Activated CD4-positive, alpha-beta T cell treated with anti-CD3 and anti-CD28 coated beads, Interleukin-2, amount 10 ng/mL, durations not matched to agents 7 days and 5 days (primary cell): ENCODE measurements around the gene ZSWIM9. TPM values are rescaled to one million over a fixed set of nuclear protein-coding genes. Genes with fewer than 3 reads are reported as not detected.
A peak's percentile ranks its signal among the peaks of the same experiment; 100 is the strongest.
"Not testable (repeated sequence)": the region's sequence is repeated elsewhere in the genome, so short reads cannot be mapped to it uniquely, and the experiment has no call there.

Experiments
- CTCF ChIA-PET: fragments of 350-600 bp; sonication (Branson Sonifier 250); formaldehyde crosslinking; loops from one replicate; lab custom pipeline; 2021; ENCODE audit warnings: antibody characterized with exemption; lab: Charles Lee
- POLR2A ChIA-PET: fragments of 350-600 bp; sonication (Branson Sonifier 250); formaldehyde crosslinking; loops from one replicate; lab custom pipeline; 2021; ENCODE audit warnings: antibody characterized with exemption; lab: Charles Lee
- DNase-seq: peaks from one replicate; pipeline ENCODE4 v3.0.0-alpha.2; 2020
- H3K27ac Mint-ChIP-seq: one replicate; pipeline ENCODE4 v1.8.0; 2021; ENCODE audit warnings: mild to moderate bottlenecking, moderate library complexity, mixed read lengths
- H3K27me3 Mint-ChIP-seq: one replicate; pipeline ENCODE4 v1.8.0; 2021; ENCODE audit warnings: mixed read lengths
- H3K36me3 Mint-ChIP-seq: one replicate; pipeline ENCODE4 v1.8.0; 2021; ENCODE audit warnings: low read depth, mixed read lengths
- H3K4me1 Mint-ChIP-seq: one replicate; pipeline ENCODE4 v1.8.0; 2021; ENCODE audit warnings: mixed read lengths
- H3K4me3 Mint-ChIP-seq: one replicate; pipeline ENCODE4 v1.8.0; 2021; ENCODE audit warnings: mild to moderate bottlenecking, moderate library complexity, mixed read lengths
- H3K9me3 Mint-ChIP-seq: one replicate; pipeline ENCODE4 v1.8.0; 2021; ENCODE audit warnings: mixed read lengths
- total RNA-seq, 2 experiments: library from RNA; stranded (reverse); gene quantifications; one replicate each; pipeline ENCODE4 v1.2.3, GENCODE V29; 2021

ZSWIM9 gene
- total RNA-seq, 2 experiments from 2014 or later: 6.9 to 9.3 TPM

DNA sequence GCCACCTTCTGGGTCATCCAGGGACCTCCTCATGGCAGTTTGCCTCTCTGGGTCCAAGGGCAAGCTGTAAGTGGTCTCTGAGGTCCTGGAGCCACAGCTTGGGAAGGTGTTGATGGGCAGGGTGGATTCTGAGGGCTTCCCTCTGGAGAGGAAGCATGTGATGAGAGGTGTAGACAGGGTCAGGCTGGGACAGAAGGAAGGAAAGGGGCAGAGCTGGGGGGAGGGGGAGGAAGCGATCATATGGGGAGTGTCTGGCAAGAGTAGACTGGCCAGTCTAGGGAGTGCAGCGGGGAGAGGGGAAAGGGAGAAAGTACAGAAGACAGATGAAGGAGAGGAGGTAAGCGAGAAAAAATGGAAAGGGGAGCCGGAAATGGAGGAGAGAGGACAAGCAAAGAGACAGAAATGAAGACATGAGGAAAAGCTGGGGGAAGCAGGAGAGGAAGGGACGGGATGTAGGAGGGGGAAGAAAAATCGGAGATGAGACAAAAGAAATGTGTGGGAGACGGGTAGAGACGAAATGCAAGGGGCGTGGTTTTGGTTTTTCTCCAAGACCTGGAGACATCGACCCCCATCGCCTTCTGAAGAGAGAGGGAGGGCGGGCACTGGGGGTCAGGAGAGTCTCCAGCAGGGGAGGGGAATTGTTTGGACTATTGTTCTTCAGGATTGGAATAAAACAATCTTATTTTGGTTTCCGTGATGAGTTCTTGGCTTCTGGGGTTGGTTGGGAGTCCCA, 26.6 kb downstream of the ZSWIM9 start:
- no peaks in the 10 kb centered on the region for H3K27me3 Mint-ChIP-seq
- peaks cover 4% of the 10 kb centered on the region for H3K4me1 Mint-ChIP-seq
- no peaks in the 10 kb centered on the region for H3K36me3 Mint-ChIP-seq
- no peak for DNase-seq
- no peak overlapping the region for H3K4me3 Mint-ChIP-seq
- ChIA-PET CTCF (no interaction called here), POLR2A (no interaction called here)
- H3K27ac Mint-ChIP-seq: no peak overlapping the region
- no peaks in the 10 kb centered on the region for H3K9me3 Mint-ChIP-seq

DNA sequence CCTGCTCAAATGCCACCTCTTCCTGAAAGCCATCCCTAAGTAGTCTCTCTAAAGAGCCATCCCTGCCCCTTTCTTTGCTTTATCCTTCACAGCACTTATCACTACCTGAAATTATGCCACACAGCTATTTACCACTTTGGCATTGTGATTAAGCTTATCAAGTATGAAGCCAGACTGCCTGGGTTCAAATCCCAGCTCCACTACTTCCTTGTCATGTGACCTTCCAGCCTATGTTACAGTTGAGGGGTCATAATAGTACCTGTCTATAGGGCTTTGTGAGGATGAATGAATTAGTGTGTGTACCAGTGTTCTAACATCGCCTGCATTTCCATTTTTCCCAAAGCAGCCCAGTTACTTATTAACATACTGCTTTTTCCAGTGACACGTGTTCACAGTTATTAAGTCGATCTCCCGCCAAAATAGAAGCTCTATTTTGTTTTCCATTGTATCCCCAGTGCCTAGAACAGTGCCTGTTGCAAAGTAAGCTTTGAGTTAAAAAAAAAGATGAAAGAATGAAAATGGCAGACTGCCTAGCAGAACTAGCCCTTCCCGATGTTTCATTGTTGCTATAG, 32.8 kb downstream of the ZSWIM9 start:
- H3K9me3 Mint-ChIP-seq: no peaks in the 10 kb centered on the region
- peak overlapping the region; percentile 51 for H3K27ac Mint-ChIP-seq
- peaks cover 28% of the 10 kb centered on the region for H3K4me1 Mint-ChIP-seq
- ChIA-PET CTCF (interaction anchor here (0.7 to 3.1 kb wide), 13 partner anchors 9 to 131 kb away, joined by 3 to 14 read pairs (median 4); partner anchors contain the start of gene ZSWIM9), POLR2A (interaction anchor here (0.6 to 1.5 kb wide), 5 partner anchors 33 to 643 kb away, joined by 3 to 9 read pairs (median 6); partner anchors contain the start of genes CARD8, LIG1 and ZSWIM9)
- no peak for DNase-seq
- H3K36me3 Mint-ChIP-seq: peaks cover 16% of the 10 kb centered on the region
- H3K27me3 Mint-ChIP-seq: no peaks in the 10 kb centered on the region
- no peak overlapping the region for H3K4me3 Mint-ChIP-seq

- H3K27ac Mint-ChIP-seq: no peak overlapping the region
- H3K4me1 Mint-ChIP-seq: peaks cover 29% of the 10 kb centered on the region
- H3K36me3 Mint-ChIP-seq: peaks cover 18% of the 10 kb centered on the region
- DNase-seq: peak; percentile 95
- ChIA-PET CTCF (interaction anchor here (0.7 to 3.1 kb wide), 12 partner anchors 8 to 130 kb away, joined by 3 to 14 read pairs (median 4); partner anchors contain the start of gene ZSWIM9), POLR2A (interaction anchor here (0.6 to 1.5 kb wide), 5 partner anchors 34 to 643 kb away, joined by 3 to 9 read pairs (median 6); partner anchors contain the start of genes CARD8, LIG1 and ZSWIM9)
- no peaks in the 10 kb centered on the region for H3K9me3 Mint-ChIP-seq
- no peaks in the 10 kb centered on the region for H3K27me3 Mint-ChIP-seq
- H3K4me3 Mint-ChIP-seq: no peak overlapping the region
Measured at GRCh38 chr19:48203794-48204628, 33.5 kb downstream of the ZSWIM9 start.

- Mint-ChIP-seq H3K36me3 (peaks cover 36% of the 10 kb centered on the region), H3K27me3 (no peaks in the 10 kb centered on the region), H3K4me3 (no peak overlapping the region), H3K27ac (peak overlapping the region; percentile 58), H3K4me1 (peaks cover 35% of the 10 kb centered on the region), H3K9me3 (no peaks in the 10 kb centered on the region)
- ChIA-PET POLR2A (no interaction called here), CTCF (interaction anchor here (1.1 to 1.7 kb wide), 2 partner anchors 12 to 53 kb away, joined by 4 to 6 read pairs; no protein-coding TSS in a partner anchor)
- no peak for DNase-seq
Measured at GRCh38 chr19:48206397-48207093, 36.1 kb downstream of the ZSWIM9 start.

- no peak for DNase-seq
- peaks cover 54% of the 10 kb centered on the region for H3K36me3 Mint-ChIP-seq
- no peaks in the 10 kb centered on the region for H3K27me3 Mint-ChIP-seq
- ChIA-PET POLR2A (no interaction called here), CTCF (no interaction called here)
- peaks cover 33% of the 10 kb centered on the region for H3K4me1 Mint-ChIP-seq
- no peak overlapping the region for H3K4me3 Mint-ChIP-seq
- no peaks in the 10 kb centered on the region for H3K9me3 Mint-ChIP-seq
- H3K27ac Mint-ChIP-seq: no peak overlapping the region
Measured at GRCh38 chr19:48210005-48210404, 39.5 kb downstream of the ZSWIM9 start.

- peaks cover 70% of the 10 kb centered on the region for H3K36me3 Mint-ChIP-seq
- H3K9me3 Mint-ChIP-seq: no peaks in the 10 kb centered on the region
- CTCF ChIA-PET: interaction anchor here (1.1 to 1.7 kb wide), 2 partner anchors 9 to 10 kb away, joined by 3 to 8 read pairs; no protein-coding TSS in a partner anchor
- no peak overlapping the region for H3K27ac Mint-ChIP-seq
- POLR2A ChIA-PET: no interaction called here
- H3K4me3 Mint-ChIP-seq: no peak overlapping the region
- no peaks in the 10 kb centered on the region for H3K27me3 Mint-ChIP-seq
- peaks cover 15% of the 10 kb centered on the region for H3K4me1 Mint-ChIP-seq
- DNase-seq: no peak
Measured at GRCh38 chr19:48213959-48214358, 43.5 kb downstream of the ZSWIM9 start.

- ChIA-PET POLR2A (no interaction called here), CTCF (interaction anchor here (1.7 kb wide), 1 partner anchor 13 kb away, joined by 6 read pairs; no protein-coding TSS in a partner anchor)
- no peak overlapping the region for H3K4me3 Mint-ChIP-seq
- no peak overlapping the region for H3K27ac Mint-ChIP-seq
- no peaks in the 10 kb centered on the region for H3K27me3 Mint-ChIP-seq
- H3K4me1 Mint-ChIP-seq: peaks cover 9% of the 10 kb centered on the region
- H3K9me3 Mint-ChIP-seq: no peaks in the 10 kb centered on the region
- peaks cover 58% of the 10 kb centered on the region for H3K36me3 Mint-ChIP-seq
- no peak for DNase-seq
Measured at GRCh38 chr19:48216933-48217332, 46.5 kb downstream of the ZSWIM9 start.

GRCh38 chr19:48218997-48219396, 48.5 kb downstream of the ZSWIM9 start:
- no peaks in the 10 kb centered on the region for H3K9me3 Mint-ChIP-seq
- ChIA-PET CTCF (interaction anchor here (0.6 to 1.6 kb wide), 3 partner anchors 15 to 218 kb away, joined by 3 to 7 read pairs (median 3); no protein-coding TSS in a partner anchor), POLR2A (no interaction called here)
- no peak for DNase-seq
- H3K27me3 Mint-ChIP-seq: no peaks in the 10 kb centered on the region
- no peak overlapping the region for H3K27ac Mint-ChIP-seq
- H3K36me3 Mint-ChIP-seq: peaks cover 56% of the 10 kb centered on the region
- no peak overlapping the region for H3K4me3 Mint-ChIP-seq
- H3K4me1 Mint-ChIP-seq: peaks cover 4% of the 10 kb centered on the region

DNA sequence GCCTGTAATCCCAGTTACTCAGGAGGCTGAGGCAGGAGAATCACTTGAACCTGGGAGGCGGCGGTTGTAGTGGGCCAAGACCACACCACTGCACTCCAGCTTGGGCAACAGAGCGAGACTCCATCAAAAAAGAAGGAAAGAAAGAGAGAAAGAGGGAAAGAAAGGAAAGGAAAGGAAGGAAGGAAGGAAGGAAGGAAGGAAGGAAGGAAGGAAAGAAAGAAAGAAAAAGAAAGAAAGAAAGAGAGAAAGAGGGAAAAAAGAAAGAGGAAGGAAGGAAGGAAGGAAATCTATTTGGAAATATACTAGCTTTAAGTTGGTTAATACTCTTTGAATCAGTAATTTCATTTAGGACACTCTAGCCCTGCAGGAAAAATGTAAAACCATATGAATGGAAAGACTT, 50.3 kb downstream of the ZSWIM9 start:
- POLR2A ChIA-PET, H3K4me3 Mint-ChIP-seq, H3K27me3 Mint-ChIP-seq, H3K27ac Mint-ChIP-seq, H3K9me3 Mint-ChIP-seq, H3K4me1 Mint-ChIP-seq, DNase-seq: not testable (repeated sequence)
- H3K36me3 Mint-ChIP-seq: peaks cover 53% of the 10 kb centered on the region
- CTCF ChIA-PET: interaction anchor here (1.6 kb wide), 1 partner anchor 113 kb away, joined by 3 read pairs; no protein-coding TSS in a partner anchor

- Mint-ChIP-seq H3K4me3 (no peak overlapping the region), H3K4me1 (no peaks in the 10 kb centered on the region), H3K27me3 (no peaks in the 10 kb centered on the region), H3K36me3 (peaks cover 45% of the 10 kb centered on the region), H3K9me3 (no peaks in the 10 kb centered on the region), H3K27ac (no peak overlapping the region)
- no peak for DNase-seq
- POLR2A ChIA-PET: no interaction called here
- CTCF ChIA-PET: no interaction called here
Measured at GRCh38 chr19:48221628-48222027, 51.1 kb downstream of the ZSWIM9 start.

DNA sequence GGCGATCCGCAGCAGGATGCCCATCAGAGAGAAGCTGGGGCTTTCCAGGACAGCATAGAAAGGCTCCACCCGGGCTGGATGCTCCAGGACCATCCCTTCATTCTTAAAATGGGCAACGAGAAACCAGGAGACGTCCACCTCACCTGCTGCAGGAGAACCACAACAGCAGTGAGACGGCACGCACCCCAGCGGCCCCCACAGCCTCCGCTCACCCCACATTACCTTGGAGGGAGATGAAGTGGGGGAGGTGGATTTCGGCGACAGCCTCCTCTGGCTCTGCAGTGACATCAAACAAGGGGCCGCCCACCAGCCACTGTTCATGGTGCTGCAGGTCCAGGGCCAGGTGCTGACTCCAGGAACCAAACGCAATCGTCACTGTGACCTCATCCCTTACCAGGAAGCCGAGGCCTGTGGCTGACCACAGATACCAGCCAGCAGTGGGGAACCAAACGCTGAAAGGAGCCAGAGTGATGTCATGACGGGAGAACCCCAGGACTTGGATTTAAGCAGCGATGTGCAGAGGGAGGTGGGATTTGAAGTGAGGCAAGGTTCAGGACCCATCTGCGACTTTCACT, 60.2 kb downstream of the ZSWIM9 start:
- H3K4me3 Mint-ChIP-seq: no peak overlapping the region
- CTCF ChIA-PET: interaction anchor here (0.6 kb wide), 2 partner anchors 54 to 230 kb away, joined by 4 read pairs; no protein-coding TSS in a partner anchor
- peaks cover 21% of the 10 kb centered on the region for H3K4me1 Mint-ChIP-seq
- H3K9me3 Mint-ChIP-seq: no peaks in the 10 kb centered on the region
- POLR2A ChIA-PET: no interaction called here
- peaks cover 70% of the 10 kb centered on the region for H3K36me3 Mint-ChIP-seq
- no peaks in the 10 kb centered on the region for H3K27me3 Mint-ChIP-seq
- H3K27ac Mint-ChIP-seq: no peak overlapping the region
- DNase-seq: peak; percentile 44
